Embryonic facial prominence (tissue), 1 donor: ENCODE data around the gene CDC37L1.
"Not testable (repeated sequence)": the region's sequence is repeated elsewhere in the genome, so short reads cannot be mapped to it uniquely, and the experiment has no call there.

ENCODE experiments used
- DNase-seq: peaks from one replicate; pipeline ENCODE4 v3.0.0-alpha.2; 2016; ENCODE audit errors: extremely low spot score

Gene CDC37L1

GRCh38 chr9:4679268-4680172 is at the start of gene CDC37L1:
Gene CDC37L1, plus strand, starts transcription at chr9:4679569. Its CDS starts 199 bp downstream, at chr9:4679768.
- DNase-seq, result peak; percentile 95

- DNase-seq, result no peak
These were observed 48.5 kb upstream of the CDC37L1 start for GRCh38 chr9:4630836-4631235.

GRCh38 chr9:4638968-4639367 is 40.4 kb upstream of the CDC37L1 start:
- no peak for DNase-seq

- no peak for DNase-seq
These were observed 39.9 kb upstream of the CDC37L1 start for GRCh38 chr9:4639420-4639819.

GRCh38 chr9:4640027-4640426 is 39.3 kb upstream of the CDC37L1 start:
- no peak for DNase-seq

GRCh38 chr9:4642351-4642750 is 37.0 kb upstream of the CDC37L1 start:
- no peak for DNase-seq

GRCh38 chr9:4654084-4654483 is 25.3 kb upstream of the CDC37L1 start:
- no peak for DNase-seq

GRCh38 chr9:4654538-4654937 is 24.8 kb upstream of the CDC37L1 start:
- DNase-seq, result no peak

GRCh38 chr9:4656196-4656595 is 23.2 kb upstream of the CDC37L1 start:
- DNase-seq, result not testable (repeated sequence)

GRCh38 chr9:4656621-4657020 is 22.7 kb upstream of the CDC37L1 start:
- no peak for DNase-seq

GRCh38 chr9:4657426-4658159 is 21.8 kb upstream of the CDC37L1 start:
- DNase-seq, result no peak

GRCh38 chr9:4660665-4661064 is 18.7 kb upstream of the CDC37L1 start:
- not testable (repeated sequence) for DNase-seq

- no peak for DNase-seq
These were observed 18.2 kb upstream of the CDC37L1 start for GRCh38 chr9:4661165-4661564.

- peak; percentile 57 for DNase-seq
These were observed 17.8 kb upstream of the CDC37L1 start for GRCh38 chr9:4661611-4662010.

GRCh38 chr9:4662108-4662988 is 17.0 kb upstream of the CDC37L1 start, which contains the start of gene PLPP6:
Gene PLPP6, plus strand, starts transcription at chr9:4662294. Its CDS starts 82 bp downstream, at chr9:4662376.
- DNase-seq, result peak; percentile 60

GRCh38 chr9:4662989-4663792 is 16.2 kb upstream of the CDC37L1 start:
- no peak for DNase-seq

GRCh38 chr9:4663956-4664355 is 15.4 kb upstream of the CDC37L1 start:
- DNase-seq, result no peak

GRCh38 chr9:4665357-4665756 is 14.0 kb upstream of the CDC37L1 start:
- DNase-seq, result no peak

GRCh38 chr9:4666042-4666699 is 13.2 kb upstream of the CDC37L1 start, which contains the start of gene SPATA6L:
Gene SPATA6L, minus strand, starts transcription at chr9:4666480. Its CDS starts 230 bp downstream, at chr9:4666250.
- no peak for DNase-seq

GRCh38 chr9:4667681-4668080 is 11.7 kb upstream of the CDC37L1 start:
- DNase-seq, result no peak
